Measurements from ENCODE around the gene SYNPO2.

The SYNPO2 gene

GRCh38 chr4:119032921-119033685 is 144.4 kb downstream of the SYNPO2 start:
- Histone ChIP-seq H3K27me3 (ENCODE audit: insufficient read depth, low read length, poor library complexity) (peaks cover 8% of the 10 kb centered on the region), H3K36me3 (ENCODE audit: insufficient read depth, low read length) (no peaks in the 10 kb centered on the region), H2AFZ (ENCODE audit: low read depth, low read length) (no peak overlapping the region), H3K4me1 (ENCODE audit: insufficient read depth, low read length) (no peaks in the 10 kb centered on the region), H3K9ac (ENCODE audit: low read depth, low read length) (no peak overlapping the region), H3K4me2 (ENCODE audit: insufficient read depth, low read length) (no peak overlapping the region), H3K27ac (ENCODE audit: low read length) (no peak overlapping the region), H4K20me1 (ENCODE audit: insufficient read depth, low read length) (no peaks in the 10 kb centered on the region), H3K9me3 (ENCODE audit: insufficient read depth, low read length, severe bottlenecking) (no peaks in the 10 kb centered on the region), H3K4me3 (ENCODE audit: low read depth in 1 of 2, low read length in 2 of 2) (no peak overlapping the region), H3K79me2 (ENCODE audit: insufficient read depth, low read length) (no peaks in the 10 kb centered on the region)
- DNase-seq (no peak), ATAC-seq (ENCODE audit: insufficient read depth, low read depth) (no peak)
- no peak for TF ChIP-seq EZH2 (IDR thresholded peaks at IDR 0.05; ENCODE audit: borderline replicate concordance, low read depth, low read length, severe bottlenecking)
- TF ChIP-seq, protein P1, sequence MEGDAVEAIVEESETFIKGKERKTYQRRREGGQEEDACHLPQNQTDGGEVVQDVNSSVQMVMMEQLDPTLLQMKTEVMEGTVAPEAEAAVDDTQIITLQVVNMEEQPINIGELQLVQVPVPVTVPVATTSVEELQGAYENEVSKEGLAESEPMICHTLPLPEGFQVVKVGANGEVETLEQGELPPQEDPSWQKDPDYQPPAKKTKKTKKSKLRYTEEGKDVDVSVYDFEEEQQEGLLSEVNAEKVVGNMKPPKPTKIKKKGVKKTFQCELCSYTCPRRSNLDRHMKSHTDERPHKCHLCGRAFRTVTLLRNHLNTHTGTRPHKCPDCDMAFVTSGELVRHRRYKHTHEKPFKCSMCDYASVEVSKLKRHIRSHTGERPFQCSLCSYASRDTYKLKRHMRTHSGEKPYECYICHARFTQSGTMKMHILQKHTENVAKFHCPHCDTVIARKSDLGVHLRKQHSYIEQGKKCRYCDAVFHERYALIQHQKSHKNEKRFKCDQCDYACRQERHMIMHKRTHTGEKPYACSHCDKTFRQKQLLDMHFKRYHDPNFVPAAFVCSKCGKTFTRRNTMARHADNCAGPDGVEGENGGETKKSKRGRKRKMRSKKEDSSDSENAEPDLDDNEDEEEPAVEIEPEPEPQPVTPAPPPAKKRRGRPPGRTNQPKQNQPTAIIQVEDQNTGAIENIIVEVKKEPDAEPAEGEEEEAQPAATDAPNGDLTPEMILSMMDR (IDR thresholded peaks at IDR 0.05; ENCODE audit: borderline replicate concordance, extremely low read depth, low read length, poor library complexity, severe bottlenecking): no peak

DNA sequence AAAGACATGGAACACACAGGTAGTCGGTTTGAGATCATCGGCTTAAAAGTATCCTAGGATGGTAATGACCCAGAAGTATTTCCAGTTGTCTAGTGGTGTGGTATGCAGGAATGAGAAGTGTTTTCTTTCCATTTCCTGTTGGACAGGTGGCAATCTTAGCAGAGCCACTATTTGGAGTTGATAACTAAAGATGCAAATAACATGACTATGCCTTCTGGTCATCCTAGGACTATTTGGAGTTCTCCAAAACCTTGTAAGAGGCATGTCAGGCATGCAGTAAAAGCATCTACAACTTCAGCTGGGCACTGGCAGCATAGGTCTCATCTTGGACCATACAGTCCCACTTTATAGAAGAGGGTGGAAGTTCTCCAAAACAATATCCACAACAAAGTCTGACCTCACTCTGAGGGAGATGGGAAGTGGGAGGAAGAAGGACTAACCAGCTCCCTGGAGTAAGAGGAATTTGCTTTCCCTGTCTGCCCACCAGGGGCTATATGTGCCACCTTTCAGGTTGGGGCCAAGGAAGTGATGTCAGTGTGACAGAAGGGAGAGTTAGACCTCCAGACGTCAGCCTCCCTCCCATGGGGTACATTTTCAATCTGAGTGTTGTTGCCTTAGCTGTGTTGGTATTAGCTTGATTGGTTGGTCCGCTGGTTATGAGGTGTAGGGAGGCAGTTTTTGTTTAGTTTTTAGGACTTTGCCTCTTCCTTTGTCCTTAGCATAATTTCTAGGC is 145.8 kb downstream of the SYNPO2 start:
- Histone ChIP-seq H3K27me3 (ENCODE audit: insufficient read depth, low read length, poor library complexity) (peaks cover 8% of the 10 kb centered on the region), H3K27ac (ENCODE audit: low read length) (no peak overlapping the region), H4K20me1 (ENCODE audit: insufficient read depth, low read length) (no peaks in the 10 kb centered on the region), H3K36me3 (ENCODE audit: insufficient read depth, low read length) (no peaks in the 10 kb centered on the region), H3K79me2 (ENCODE audit: insufficient read depth, low read length) (no peaks in the 10 kb centered on the region), H3K9ac (ENCODE audit: low read depth, low read length) (no peak overlapping the region), H3K4me1 (ENCODE audit: insufficient read depth, low read length) (no peaks in the 10 kb centered on the region), H3K4me2 (ENCODE audit: insufficient read depth, low read length) (no peak overlapping the region), H3K9me3 (ENCODE audit: insufficient read depth, low read length, severe bottlenecking) (no peaks in the 10 kb centered on the region), H3K4me3 (ENCODE audit: low read depth in 1 of 2, low read length in 2 of 2) (no peak overlapping the region), H2AFZ (ENCODE audit: low read depth, low read length) (no peak overlapping the region)
- TF ChIP-seq, protein P1 (IDR thresholded peaks at IDR 0.05; ENCODE audit: borderline replicate concordance, extremely low read depth, low read length, poor library complexity, severe bottlenecking): no peak
- TF ChIP-seq EZH2 (IDR thresholded peaks at IDR 0.05; ENCODE audit: borderline replicate concordance, low read depth, low read length, severe bottlenecking): no peak
- ATAC-seq (ENCODE audit: insufficient read depth, low read depth): no peak
- DNase-seq: no peak

GRCh38 chr4:119035951-119036737 is 147.5 kb downstream of the SYNPO2 start:
- peaks cover 3% of the 10 kb centered on the region for H3K27me3 ChIP-seq (ENCODE audit: insufficient read depth, low read length, poor library complexity)
- no peak overlapping the region for H3K27ac ChIP-seq (ENCODE audit: low read length)
- DNase-seq (no peak), ATAC-seq (ENCODE audit: insufficient read depth, low read depth) (no peak)
- H3K9me3 ChIP-seq (ENCODE audit: insufficient read depth, low read length, severe bottlenecking): no peaks in the 10 kb centered on the region
- H3K4me1 ChIP-seq (ENCODE audit: insufficient read depth, low read length): no peaks in the 10 kb centered on the region
- no peak overlapping the region for H2AFZ ChIP-seq (ENCODE audit: low read depth, low read length)
- no peak overlapping the region for H3K4me2 ChIP-seq (ENCODE audit: insufficient read depth, low read length)
- H3K9ac ChIP-seq (ENCODE audit: low read depth, low read length): no peak overlapping the region
- no peaks in the 10 kb centered on the region for H3K79me2 ChIP-seq (ENCODE audit: insufficient read depth, low read length)
- H3K36me3 ChIP-seq (ENCODE audit: insufficient read depth, low read length): no peaks in the 10 kb centered on the region
- H4K20me1 ChIP-seq (ENCODE audit: insufficient read depth, low read length): no peaks in the 10 kb centered on the region
- H3K4me3 ChIP-seq (ENCODE audit: low read depth in 1 of 2, low read length in 2 of 2): no peak overlapping the region
- no peak for TF ChIP-seq EZH2 (IDR thresholded peaks at IDR 0.05; ENCODE audit: borderline replicate concordance, low read depth, low read length, severe bottlenecking)
- TF ChIP-seq, protein P1 (IDR thresholded peaks at IDR 0.05; ENCODE audit: borderline replicate concordance, extremely low read depth, low read length, poor library complexity, severe bottlenecking): no peak

Data from DND-41 (cell line).